Stimulated activated CD8-positive, alpha-beta memory T cell treated with anti-CD3 and anti-CD28 coated beads, Interleukin-2, amount 100 ng/mL, for 1 hour (primary cell): ENCODE data around the gene OPCML.

Experiments used
- DNase-seq, 2 donors: peaks; one replicate each; pipeline ENCODE4 v3.0.0-alpha.2; 2020; ENCODE audit warnings: low read depth in 2 of 2

OPCML gene

DNA sequence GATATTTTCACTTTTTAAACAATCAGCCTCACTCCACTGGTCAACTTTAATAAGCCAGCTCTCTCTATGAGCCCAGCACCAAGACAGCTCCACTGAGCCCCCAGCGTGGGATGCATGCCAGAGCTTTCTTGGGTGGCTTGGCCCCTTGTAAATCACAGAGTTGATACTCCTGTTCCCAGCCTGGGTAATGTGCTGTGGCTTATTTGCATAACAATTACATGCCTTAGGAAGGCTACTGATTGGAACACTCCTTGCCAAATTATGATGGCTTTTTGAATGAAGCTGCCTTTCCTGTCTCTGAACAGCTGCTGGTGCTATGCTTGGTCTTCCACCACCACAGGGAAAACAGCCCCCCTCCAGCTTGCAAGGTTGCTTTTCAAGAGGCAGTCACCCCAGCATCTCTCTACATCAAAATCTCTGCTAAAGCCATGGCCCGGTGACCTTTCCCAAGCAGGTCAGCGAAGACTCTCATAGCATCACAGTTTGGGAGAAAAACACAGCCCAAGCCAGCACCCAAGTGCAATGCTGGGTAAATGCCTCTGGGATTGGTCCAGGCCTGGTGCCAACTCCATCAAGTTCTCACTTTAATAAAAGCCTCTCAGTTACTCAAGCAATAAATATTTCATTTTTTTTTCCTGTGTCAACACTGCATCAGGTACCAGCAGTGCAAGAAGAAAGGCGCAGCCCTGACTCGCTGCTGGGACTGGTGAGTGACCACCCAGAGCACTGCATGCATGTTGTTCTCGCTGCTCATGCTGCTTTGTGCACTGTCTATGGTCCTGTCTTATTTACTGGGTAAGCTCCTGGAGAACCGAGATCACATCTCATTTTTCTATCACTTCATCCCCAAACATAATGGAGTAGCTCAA, 549.3 kb downstream of the OPCML start:
- no peak for DNase-seq

DNA sequence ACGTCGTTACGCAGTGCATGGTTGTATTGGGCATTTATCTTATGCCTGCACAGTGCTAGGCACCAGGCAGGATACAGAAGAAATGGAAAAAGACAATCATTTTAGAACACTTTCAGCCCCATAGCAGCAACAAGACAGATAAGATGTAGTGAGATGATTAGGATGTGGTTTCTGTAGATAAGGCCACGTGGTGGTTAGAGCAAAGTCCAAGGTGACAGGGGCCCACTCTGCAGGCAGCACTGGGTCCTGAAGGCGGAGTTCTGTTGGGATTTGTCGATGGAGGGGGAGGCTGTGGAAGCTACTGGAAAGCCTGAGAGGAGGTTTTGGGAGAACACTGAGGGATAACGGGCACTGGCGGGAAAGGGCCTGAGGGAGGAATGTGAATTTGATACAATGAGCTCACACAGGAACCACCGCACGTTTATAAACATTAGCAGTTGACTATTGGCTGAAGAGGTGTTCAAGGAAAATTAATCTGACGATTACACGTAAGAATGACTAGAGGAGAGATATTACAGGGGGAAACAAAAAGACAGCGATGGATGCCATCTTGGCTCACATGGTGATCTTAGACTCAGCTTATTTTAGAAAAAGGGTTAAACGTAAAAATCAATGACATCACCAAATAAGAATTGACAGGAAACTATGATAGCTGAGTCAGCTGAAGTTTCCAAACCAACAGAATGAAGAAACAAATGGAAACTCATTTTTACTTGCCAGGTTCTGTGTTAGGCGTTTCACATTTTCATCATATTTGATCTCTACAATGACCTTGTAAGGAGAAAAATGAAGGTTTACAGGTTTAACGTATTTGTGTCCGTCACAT, 551.0 kb downstream of the OPCML start:
- DNase-seq, result no peak

DNA sequence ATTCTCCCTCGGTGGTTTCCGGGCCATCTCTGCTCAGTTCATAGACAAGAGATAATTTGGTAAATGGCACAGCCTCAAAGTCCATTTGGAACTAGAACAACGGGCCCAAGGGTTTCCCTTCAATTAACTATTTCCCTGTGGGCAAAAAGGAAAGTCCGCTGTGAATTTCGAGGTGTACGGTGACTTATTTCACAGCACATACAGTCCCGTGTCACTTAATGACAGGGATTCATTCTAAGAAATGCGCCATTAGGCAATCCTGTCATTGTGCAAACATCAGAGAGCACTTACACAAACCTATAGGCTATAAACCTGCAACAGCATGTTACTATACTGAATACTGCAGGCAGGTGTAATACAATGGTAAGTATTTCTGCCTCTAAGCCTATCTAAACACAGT, 551.6 kb downstream of the OPCML start:
- no peak for DNase-seq

DNA sequence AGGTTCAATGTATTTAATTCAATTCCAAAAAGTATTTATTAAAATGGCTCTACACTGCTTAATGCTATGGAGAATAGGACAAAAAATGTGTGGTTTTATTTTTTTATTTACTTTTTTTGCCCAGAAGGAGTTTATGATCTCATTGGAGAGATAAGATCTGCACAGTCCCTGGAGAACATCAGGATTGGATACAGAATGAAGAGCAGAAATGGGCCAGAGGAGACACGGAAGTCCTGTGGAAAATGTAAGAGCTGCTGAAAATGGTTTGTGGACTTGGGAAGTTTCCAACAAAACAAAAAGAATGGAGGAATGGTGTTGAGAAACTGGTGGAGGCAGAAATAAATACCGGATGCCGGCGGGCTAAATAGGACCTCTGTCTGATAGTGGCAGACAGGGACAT, 554.6 kb downstream of the OPCML start:
- no peak for DNase-seq

DNA sequence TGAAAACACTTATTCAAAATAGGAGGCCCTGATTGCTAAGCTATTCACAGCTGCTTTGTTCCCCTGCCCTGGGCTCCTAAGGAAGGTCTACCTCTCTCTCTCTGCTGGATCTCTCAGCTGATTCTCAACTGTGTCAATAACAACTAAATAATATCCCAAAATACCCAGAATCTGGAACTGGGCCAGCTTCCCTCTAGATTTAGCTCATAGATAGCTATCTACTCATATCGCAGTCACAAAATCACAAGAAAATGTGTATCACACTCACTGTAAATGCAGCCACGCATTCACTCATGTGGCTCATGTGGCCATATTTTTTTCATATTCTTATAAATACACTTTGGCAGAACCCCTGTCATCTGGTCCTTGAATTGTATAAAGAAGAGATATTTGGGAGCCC, 555.1 kb downstream of the OPCML start:
- DNase-seq, result no peak

DNA sequence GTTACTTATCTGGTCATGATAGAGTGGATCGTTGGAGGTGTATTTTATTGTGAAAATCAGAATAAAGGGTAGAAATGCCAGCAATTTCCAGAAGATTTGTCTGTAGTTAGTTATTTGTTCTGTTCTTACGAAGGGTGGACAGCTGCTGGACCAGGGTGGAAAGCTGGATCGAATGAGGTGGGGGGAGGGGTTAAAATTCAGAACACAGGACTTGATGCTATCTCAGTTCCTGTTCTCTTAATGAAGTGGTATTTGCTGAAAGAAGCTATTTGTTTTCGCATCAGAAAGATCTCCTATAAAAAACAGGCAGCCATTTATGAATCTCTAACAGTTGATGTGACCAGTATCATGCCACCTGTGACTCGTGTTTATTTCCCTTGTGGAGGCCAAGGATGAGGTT, 556.2 kb downstream of the OPCML start:
- DNase-seq, result no peak

DNA sequence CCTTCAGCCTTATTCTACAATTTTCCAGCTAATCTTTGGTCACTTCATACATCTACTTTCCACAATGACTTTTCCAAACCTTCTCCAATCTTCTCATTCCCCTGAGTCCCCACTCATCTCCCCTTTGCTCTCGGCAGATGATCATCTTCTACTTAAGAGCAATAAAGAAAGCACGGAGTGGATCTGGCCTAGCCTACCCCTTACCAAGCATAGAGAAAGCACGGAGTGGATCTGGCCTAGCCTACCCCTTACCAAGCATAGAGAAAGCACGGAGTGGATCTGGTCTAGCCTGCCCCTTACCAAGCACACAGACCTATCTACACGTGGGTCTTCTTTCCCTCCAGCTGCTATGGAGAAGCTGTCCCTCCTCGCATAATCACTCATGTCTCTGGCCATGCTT, 558.6 kb downstream of the OPCML start:
- DNase-seq, result no peak

DNA sequence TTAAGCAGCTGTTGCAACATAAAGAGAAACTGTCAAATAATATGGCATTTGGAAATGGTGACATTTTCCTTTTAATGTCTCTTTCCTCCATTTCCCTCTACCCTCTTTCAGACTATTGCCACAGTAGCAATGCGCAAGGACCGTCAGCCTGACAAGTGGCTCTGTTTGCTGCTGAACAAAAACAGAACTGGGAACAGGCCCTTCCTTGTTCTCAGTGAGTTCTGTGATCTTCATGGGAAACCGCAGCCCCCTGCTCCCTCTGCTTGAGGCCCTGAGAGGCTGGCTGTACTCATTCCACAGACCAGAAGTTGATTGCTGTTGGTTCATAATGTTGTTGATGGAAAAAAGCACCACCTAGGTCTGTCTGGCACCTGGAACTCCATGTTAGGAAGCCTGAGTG, 559.7 kb downstream of the OPCML start:
- DNase-seq, result no peak

DNA sequence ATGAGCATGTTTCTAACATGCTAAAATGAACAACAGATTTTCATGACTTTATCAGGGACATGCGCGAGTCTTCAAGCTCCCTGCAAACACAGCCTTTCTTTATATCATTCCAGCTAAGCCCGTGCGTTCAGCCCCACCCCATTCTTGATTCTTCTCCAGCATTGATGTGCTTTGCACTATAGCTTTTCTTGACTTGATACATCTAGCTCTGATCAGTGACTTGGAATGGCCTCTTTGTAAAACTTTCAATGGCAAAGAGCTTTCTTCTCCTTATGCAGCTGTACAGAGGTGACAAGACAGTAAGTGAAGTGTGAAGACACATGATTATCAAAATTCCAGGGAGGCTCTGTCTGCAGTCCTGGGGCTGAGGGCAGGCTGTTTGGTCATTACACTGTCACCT, 561.0 kb downstream of the OPCML start:
- no peak for DNase-seq

DNA sequence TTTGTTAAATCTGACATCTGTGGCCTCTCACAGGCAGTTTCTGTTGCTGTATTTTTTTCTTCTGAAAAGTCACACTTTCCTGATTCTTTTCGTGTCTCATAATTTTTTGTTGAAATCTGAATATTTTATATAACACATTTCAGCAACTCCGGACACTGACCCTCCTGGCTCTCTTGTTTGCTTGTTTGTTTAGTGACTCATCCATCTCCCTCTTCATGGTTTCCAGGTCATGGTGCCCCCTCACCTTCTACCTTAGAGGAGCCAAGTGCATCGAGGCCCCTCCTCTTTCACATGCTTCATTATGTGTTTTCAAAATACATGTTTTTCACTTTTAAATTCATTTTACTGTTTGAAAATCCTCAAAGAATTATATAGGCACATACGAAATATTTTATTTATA, 562.4 kb downstream of the OPCML start:
- no peak for DNase-seq

DNA sequence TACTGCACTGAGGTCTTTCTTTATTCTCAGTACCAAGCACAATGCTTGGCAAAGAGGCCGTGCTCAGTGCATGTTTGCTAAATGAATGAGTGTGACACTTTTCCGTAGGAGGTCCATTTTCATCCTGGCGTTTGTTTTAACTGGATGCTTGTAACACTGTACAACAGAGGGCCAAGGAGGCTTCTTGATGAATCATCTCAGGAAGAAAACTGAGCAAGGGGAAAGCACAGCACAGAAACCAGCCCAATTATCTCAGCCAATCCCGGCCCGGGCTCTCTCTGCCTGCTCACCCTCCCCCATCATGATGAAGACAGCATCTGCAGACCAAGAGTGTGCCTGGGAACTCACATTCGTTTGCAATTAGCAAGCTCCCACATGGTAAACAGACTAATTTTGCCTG, 570.3 kb downstream of the OPCML start:
- no peak for DNase-seq

DNA sequence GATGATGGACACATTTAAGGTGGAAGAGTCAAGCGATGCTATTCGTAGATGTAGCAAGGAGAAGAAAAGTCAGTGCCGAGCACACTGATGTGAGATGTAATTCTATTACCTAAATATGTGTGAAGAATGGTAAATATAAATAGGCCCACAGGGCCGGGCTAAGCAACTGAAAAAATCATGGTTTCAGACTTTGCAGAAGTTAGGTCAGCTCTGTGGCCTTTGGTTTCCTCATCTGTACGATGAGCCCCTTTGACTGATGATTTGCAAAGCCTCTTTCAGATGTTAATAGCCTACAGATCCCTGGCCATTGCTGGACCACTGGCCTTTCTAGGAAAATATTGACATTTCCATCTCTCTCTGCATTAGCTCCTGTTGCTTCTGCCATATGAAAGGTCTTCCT, 570.8 kb downstream of the OPCML start:
- no peak for DNase-seq

DNA sequence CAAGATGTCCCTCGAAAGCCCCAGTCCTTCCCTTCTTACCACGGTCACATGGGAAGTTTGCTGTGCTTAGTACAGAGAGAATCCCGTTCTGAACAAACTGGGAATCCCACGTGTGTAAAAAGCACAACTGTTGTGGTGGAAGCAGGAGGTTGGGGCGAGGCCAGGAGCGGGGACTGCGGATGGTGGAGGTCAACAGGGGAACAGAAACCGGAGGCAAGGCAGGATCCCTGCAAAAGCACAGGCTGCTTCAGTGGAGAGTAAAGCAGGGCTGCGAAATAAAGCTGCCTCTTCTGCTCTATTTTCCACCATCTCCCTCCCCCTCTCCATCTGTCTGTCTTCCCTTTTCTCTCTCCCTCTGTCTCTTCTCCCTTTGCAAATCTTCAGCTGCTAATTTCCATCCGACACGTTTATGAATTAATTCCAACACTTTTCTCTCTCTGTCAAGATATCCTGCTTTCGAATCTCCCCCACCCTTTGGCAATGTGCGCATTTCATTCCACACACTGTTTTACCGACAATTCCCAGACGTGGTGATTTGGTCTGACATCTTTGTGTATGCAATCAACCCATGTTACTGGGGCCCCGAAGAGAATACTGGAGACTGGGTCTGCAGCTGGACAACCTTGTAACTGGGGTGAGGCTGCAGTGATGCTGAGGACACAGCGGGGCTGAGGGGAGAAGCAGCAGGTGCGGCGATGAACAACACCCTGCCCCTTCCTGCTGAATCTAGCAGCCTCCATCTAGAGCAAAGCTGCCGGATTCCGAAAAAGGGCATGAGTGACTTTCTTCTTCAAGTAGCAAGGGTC, 571.8 kb downstream of the OPCML start:
- no peak for DNase-seq

DNA sequence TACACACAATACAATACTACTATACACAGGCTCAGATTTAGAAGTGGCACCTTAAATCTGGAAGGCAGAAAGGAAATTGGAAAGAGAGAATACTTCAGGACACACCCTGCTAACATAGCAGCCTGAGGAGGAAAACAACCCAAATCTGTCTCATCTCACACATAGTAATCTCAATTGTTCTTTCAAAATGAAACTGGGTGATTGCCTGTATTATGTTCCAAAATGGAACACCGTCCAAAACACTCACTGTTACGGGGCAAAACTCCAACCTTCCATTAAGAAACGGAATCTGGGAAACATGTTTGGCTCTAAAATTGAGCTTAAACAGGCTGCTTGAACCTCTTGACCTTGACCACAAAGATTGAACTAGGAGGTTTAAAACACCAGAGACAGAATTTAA, 572.6 kb downstream of the OPCML start:
- DNase-seq, result no peak

DNA sequence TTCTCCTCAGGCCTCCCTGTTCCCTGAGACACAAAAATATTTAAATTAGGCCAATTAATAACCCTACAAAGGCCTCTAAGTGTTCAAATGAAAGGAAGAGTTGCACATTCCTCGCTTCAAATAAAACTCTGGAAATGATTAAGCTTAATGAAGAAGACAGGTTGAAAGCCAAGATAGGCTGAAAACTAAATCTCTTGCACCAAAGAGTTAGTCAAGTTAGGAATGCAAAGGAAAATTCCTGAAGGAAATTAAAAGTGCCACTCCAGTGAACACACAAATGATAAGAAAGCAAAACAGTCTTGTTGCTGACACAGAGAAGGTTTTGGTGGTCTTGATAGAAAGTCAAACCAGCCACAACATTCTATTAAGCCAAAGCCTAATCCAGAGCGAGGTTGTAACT, 574.4 kb downstream of the OPCML start:
- no peak for DNase-seq

DNA sequence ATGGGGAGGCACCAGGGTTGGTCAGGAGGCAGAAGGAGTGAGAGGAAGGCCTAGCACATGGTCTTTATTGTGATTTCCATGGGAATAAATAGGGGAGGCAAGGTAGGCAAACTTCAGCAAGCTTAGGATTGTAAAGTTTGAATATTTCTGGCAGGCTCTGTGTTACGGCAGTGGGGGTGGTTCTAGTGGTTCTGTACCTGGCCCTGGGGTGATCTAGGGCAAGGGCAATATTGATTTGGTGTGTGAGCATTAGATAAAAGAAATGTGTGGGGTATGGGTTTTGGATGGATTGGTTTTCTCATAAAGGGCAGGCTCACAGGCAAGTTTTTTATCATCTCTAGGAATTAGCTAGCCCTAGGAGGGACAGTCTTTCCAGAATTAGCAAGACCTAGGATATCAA, 584.0 kb downstream of the OPCML start:
- no peak for DNase-seq

DNA sequence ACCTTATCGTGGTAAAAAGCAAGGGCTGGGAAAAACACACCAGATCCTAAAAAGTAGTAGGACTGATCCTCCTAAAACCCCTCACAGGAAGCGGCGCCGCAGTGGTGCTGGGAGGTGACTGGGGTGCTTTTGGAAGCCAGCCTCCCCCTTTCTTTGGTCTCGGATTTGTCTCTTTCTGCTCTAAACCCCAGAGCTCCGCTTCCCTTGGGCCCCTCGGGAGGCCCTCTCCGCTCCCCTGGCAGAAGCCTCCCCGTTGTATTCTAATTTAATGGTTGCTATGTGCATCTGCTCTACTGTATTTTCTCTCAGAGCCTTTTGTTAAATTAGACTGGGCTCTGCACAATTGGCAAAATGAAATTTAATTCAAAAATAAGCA, 587.7 kb downstream of the OPCML start:
- no peak for DNase-seq

DNA sequence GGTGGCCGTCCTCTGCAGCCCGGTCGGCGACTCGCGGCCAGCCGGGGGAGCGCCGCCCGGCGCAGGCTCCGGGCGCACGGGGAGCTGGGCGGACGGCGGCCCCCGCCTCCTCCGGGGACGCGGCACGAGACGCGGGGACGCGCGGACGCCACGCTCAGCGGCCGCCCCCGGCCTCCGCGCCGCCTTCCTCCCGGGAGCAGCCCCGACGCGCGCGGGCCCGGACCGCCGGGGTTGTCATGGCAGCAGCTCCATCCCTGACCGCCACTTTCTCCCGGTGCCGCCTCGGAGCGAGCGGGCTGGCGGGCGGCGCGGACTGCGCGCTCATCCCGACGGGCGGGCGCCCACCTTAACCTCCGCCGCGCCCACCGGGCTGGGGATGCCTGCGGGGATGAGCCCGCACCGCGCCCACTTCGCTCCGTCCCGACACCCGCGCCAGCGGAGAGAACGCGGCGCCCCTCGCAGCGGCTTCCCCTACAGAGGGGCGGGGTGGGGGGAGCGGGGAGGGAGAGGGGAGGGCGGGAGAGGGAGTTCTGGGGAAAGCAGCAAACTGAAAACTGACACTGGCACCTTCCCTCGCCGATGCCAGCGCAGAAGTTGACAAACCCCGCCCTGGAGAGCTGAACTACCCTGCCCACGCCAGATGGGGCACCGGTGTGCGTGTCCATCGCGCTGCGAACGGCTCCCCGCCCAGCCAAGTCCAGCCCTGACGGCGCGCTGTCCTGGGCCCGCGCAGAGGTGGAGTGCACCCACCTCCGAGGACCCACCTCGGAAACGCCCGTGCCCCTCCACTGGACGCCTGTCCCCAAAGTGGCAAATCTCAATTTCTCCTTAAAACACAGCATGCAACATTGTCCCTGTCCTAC, 588.4 kb downstream of the OPCML start:
- DNase-seq, result no peak

DNA sequence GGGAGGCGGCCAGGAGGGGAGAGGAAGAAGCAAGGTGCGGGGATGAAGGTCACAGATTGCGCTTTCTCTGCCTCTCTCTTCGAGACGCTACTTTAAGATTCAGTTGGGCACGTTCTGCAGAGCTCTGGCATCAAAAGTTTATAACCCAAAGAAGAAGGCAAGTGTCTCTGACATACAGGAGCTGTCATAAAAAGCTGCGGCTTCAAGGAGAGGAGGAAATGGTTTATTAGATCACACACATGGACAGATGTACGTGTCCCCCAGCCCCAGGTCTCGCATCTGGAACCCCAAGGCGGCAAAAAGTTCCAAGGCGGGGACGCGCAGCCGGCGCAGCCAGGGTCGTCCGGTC, 589.0 kb downstream of the OPCML start:
- DNase-seq, result no peak

DNA sequence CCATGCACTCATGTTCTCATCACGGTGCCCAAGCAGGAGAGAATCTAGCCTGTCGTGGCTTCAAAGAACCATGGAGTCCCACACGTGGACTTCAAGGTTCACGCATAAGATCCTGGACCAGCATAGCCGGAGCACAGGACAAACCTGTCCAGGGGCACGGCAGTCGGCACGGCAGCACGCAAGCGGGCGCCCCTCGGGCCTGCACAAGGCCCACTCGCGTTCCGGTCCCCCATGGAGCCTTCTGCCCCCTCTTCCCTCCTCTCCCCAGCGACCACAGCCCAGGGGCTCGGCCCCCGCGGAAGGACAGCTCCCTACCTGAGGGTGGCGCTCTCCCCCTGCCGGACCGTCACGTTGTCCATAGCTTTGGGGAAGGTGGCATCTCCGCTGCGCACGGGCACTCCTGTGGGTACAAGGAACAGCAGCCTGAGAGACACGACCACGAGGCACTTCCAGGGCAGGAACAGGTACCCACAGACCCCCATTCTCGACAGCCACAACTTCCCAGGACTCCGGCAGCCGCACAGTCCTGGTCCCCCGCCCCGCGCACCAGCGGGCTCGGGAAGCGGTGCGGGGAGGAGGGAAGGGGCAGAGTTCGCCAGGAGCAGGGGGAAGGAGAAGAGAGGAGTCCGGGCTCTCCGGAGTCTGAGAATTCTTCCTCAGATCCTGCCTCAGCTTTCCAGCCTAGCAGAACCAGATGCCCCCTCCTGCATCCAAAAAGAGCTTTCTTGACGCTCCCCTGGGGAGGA, 589.5 kb downstream of the OPCML start:
- DNase-seq, result no peak

DNA sequence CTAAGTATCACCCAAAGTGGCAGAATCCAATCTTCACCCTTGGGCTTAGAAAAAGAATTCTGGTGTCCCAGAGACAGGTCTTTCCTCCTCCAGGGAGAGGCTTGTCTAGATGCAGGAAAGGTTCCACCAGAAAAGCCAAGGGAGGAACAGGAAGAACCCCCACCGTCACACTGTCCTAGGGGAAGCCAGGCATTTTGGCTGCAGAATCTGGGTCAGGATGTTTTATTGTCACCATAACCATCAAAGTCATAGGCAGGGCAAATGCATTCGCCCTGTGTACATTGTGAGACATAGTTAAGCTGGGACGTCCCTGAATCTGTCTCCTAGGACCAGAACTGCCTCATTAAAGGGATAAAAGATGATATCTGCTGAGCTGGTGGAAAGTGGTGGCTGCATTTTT, 590.5 kb downstream of the OPCML start:
- no peak for DNase-seq
